Mammary epithelial cell (primary cell): ENCODE measurements around the gene LTC4S.

ENCODE experiments used
- CTCF ChIP-seq, 2 donors: IDR thresholded peaks in 1 of 2; conservative IDR thresholded peaks in 1 of 2; 2 replicates each; pipeline ENCODE4 v1.5.1; 2011 to 2012; ENCODE audit warnings: inconsistent platforms in 2 of 2, low read length in 2 of 2, mild to moderate bottlenecking in 2 of 2, control low read depth in 1 of 2, low read depth in 1 of 2; ENCODE audit not compliant: insufficient read depth in 1 of 2; ENCODE audit errors: extremely low read depth in 1 of 2
- EZH2 ChIP-seq: IDR thresholded peaks from 2 replicates; pipeline ENCODE4 v1.6.1; 2012; ENCODE audit warnings: low read length, inconsistent platforms, borderline replicate concordance

GRCh38 chr5:179771311-179771895, 22.4 kb upstream of the LTC4S start:
- no peak for TF ChIP-seq EZH2
- no peak for TF ChIP-seq CTCF (conservative IDR thresholded peaks at IDR 0.05 in 1 of 2, IDR thresholded peaks at IDR 0.05 in 1 of 2; ENCODE audit: extremely low read depth in 1 of 2, insufficient read depth in 1 of 2, low read depth in 1 of 2, low read length in 2 of 2)
